Stimulated activated CD8-positive, alpha-beta memory T cell treated with anti-CD3 and anti-CD28 coated beads, Interleukin-2, amount 100 ng/mL, for 48 hours (primary cell): ENCODE data around the gene TBC1D22B.

Experiments
- DNase-seq, 2 donors: peaks; one replicate each; pipeline ENCODE4 v3.0.0-alpha.2; 2020; ENCODE audit warnings: low read depth in 2 of 2

Gene TBC1D22B, protein sequence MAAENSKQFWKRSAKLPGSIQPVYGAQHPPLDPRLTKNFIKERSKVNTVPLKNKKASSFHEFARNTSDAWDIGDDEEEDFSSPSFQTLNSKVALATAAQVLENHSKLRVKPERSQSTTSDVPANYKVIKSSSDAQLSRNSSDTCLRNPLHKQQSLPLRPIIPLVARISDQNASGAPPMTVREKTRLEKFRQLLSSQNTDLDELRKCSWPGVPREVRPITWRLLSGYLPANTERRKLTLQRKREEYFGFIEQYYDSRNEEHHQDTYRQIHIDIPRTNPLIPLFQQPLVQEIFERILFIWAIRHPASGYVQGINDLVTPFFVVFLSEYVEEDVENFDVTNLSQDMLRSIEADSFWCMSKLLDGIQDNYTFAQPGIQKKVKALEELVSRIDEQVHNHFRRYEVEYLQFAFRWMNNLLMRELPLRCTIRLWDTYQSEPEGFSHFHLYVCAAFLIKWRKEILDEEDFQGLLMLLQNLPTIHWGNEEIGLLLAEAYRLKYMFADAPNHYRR

GRCh38 chr6:37257634-37258404 lies at the start of gene TBC1D22B, which contains the start of gene TMEM217:
Gene TBC1D22B (plus strand): TSS chr6:37257772. CDS start chr6:37257918, 146 bp downstream.
Gene TMEM217 (minus strand): TSS chr6:37258144. CDS start chr6:37219030, 39,114 bp downstream.
- peak; percentile 91 to 94 for DNase-seq

DNA sequence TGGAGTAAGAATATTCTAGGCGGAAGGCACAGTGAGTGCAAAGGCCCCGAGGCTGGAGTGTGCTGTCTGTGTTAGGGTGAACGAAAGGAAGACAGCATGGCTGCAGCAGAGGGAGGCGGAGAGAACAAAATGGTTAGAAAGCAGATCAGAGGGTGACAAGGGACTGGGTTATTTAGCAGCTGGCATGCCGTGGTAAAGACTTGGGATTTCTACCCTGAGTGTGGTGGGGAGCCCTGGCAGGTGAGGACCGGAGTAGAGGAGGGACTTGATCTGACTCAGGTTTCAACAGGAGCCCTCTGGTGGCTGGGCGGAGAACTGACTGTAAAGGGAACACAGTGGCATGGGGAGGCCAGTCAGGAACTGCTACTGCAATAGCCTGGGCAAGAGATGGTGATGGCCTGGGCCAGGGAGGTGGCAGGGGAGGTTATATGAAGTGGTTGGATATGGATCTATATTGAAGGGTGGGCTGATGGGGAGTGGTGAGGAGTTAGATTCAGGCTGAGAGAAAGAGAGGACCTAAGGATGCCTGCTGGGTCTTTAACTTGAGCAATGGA lies 49.6 kb upstream of the TBC1D22B start:
- peak; percentile 80 to 88 for DNase-seq

GRCh38 chr6:37208793-37209192 lies 48.8 kb upstream of the TBC1D22B start:
- no peak for DNase-seq

DNA sequence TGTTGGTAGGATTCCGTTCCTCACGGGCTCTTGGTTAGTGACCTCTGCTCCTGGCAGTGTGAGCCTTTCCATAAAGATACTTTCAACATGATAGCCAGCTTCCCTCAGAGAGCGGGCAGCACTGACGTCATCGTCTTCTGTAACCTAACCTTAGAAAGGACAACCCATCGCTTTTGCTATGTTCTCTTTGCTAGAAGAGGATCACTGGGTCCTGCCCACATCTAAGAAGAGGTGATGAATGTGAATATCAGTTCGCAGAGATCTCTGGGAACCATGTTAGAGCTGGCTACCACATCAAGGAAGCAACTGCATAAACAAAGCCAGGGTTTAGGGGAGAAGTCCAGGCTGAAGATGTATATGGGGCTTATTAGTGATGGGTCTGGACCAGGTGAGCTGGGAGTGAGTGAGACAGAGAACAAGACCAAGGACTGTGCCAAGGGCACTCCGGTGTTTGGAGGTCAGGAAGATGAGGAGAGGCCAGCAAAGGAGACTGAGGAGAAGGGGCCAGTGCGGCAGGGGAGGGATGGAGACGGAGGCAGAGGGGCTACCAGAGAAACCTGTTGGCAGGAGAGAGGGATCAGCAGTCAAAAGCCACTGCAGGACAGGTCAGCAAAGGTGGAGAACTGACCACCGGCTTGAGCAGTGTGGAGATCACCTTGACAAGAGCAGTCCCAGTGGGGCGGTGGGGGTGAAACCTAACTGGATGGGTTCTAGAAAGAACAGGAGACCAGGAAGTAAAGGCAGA lies 47.9 kb upstream of the TBC1D22B start:
- DNase-seq, result peak in 1 of 2 donors; percentile 37

DNA sequence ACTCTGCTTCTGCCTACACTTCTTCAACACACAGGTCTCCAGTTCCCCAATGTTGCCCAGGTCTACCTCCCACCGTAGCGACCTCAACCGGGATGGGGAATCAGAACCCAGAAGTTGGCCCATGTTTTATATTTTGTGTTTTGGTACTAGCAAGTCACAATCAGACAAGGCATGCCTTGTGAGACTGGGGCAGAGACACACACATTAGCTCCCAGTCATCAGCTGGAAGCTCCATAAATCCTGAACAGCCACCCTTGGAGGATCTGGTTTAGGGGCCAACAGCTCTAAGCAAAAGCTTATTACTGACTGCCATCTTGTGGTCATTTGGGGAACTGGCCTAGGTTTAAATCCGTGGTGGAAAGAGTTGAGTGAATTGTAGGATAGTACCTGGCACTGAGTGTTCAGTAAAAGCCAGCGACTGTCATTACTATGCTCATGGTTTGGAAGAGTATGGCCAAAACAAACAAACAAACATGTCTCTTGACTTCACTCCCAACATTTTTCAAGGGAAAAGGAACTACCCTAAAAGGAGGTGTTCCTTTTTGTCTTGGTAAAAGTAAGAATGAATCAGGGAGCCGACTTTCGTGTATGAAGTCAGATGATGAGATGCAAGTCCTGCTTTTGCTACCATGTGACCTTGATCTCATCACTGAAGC lies 47.1 kb upstream of the TBC1D22B start:
- DNase-seq, result peak; percentile 45 to 58

GRCh38 chr6:37212268-37212667 lies 45.3 kb upstream of the TBC1D22B start:
- no peak for DNase-seq

- no peak for DNase-seq
These were observed 39.5 kb upstream of the TBC1D22B start for GRCh38 chr6:37218061-37218460.

DNA sequence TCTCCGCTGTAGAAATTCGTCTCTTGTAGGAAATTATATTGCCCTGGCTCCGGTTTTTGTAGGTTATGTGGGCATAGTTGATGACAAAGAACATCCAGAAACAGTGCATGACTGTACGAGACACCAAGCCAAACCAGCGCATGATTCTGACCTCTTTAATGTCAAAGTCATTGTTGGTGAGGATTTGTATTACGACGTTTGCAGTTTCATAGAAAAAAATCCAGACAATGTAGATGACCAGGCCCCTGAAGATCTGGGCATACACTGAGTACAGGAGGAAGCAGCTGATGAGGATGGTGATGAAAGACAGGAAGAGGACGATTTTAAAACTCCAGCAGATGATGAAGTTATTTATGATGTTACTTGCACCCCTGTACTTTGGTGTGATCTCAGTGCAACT lies 39.1 kb upstream of the TBC1D22B start:
- DNase-seq, result no peak

GRCh38 chr6:37221585-37222124 lies 35.9 kb upstream of the TBC1D22B start:
- no peak for DNase-seq

- peak; percentile 49 to 60 for DNase-seq
These were observed 35.2 kb upstream of the TBC1D22B start for GRCh38 chr6:37222125-37222967.

DNA sequence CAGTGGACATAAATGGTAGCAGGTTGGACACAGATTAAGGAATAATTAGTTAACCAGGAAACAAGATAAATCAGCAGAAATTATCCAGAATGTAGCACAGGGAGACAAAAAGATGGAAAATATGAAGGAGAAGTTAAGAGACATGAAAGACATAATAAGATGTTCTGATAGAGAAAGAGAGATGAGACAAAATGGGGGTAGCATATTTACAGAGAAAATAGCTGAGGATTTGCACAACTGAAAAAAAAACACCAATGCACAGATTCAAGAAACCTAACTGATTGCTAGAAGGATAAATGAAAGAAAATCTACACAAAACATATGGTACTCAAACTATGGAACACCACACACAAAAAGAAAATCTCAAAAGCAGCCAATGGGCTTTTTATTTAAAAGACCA lies 34.6 kb upstream of the TBC1D22B start:
- DNase-seq, result no peak

DNA sequence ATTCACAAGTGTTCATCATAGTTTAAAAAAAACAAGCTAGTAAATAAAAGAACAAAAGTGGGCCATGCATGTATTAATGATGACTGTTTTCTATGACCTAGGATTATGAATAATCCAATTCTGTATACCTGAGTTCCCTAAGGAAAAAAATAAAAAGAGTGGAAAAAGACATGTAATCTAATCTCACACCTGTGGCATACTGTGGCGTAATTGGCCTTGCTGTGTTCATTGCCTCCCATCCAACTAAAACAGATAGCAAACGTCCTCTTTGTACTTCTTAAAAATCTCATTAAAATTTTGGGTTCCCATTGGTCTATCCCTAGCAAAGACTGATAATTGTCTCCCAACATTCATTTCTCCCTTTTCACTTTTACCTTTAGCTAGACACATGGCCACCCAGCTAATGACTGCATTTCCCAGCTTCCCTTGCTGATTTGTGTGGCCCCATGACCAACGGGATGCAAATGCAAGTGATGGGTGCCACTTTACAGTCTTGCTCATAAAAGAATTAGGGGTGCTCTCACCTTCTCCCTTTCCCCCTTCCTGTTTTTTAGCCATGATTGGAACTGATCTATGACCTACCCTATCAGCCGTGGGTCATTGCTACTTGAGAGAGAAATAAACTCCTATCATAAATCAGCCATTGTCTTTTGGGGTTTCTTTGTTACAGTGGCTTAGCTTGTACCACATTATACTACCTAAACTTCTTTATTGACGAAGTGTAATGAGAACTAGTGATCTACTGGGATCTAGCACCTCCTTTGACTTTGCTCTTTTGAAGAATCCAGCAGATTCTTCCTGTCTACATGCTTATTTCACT lies 32.0 kb upstream of the TBC1D22B start:
- DNase-seq, result no peak

DNA sequence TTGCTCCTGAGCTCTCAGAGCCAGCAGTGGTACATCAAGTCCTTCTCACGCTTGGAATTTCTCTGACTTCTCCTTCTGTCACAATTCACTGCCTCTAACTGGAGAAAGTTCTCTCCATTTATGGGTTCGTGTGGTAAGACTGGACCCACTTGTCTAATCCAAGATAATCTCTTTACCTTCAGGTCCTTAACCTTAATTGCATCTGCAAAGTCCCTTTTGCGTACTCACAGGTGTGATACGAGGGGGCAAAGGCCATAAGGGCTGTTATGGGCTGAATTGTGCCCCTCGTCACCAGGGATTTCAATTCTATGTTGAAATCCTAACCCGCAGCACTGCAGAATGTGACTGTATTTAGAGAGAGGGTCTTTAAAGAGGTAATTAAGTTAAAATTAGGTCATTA lies 27.5 kb upstream of the TBC1D22B start:
- no peak for DNase-seq

- no peak for DNase-seq
These were observed 25.0 kb upstream of the TBC1D22B start for GRCh38 chr6:37232430-37233017.

- DNase-seq, result no peak
These were observed 24.0 kb upstream of the TBC1D22B start for GRCh38 chr6:37233541-37233940.

- DNase-seq, result no peak
These were observed 20.7 kb upstream of the TBC1D22B start for GRCh38 chr6:37236921-37237320.

DNA sequence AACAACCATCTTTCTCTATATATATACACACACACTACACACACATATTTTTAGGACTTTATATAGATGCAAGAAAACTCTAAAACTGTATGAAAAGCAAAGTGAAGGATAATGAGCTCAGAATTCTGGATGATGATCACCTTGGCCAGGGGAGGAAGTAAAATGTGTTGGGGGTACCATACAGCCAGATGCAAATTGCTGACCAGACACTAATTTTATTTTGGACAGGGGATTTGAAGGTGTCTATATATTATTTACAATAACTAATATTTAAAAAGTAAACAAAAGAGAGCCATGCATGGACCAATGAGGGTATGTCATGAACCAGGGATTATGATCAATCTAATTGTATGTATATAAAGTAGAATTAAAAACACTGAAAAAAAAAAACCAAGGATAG lies 19.8 kb upstream of the TBC1D22B start:
- DNase-seq, result no peak

DNA sequence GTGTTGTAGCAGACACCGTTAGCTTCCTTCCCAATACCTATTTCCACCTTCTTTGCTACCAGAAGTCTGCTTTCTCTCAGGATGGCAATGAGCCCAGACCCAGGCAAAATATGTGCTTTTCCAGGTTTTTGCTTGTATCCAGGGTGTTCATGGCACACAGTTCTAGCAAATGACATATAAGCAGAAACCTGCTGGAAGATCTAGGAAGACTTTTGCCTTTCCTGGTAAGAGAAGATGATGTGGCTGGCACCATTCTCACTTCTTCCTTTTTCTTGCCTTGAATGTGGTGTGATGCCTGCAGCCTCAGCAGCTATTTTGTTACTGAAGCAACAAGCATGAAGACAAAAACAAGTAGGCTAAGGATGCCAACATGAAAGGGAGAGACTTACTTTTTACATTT lies 19.2 kb upstream of the TBC1D22B start:
- DNase-seq, result no peak

- DNase-seq, result no peak
These were observed 18.0 kb upstream of the TBC1D22B start for GRCh38 chr6:37239526-37239925.
